HG03097 (cell line): ENCODE data around the gene PCGF2.

Experiments
- ATAC-seq: cut with Tn5 transposase; IDR thresholded peaks from one replicate; pipeline ENCODE4 v1.9.1; 2021; ENCODE audit not compliant: unreplicated experiment, low FRiP score

The PCGF2 gene

DNA sequence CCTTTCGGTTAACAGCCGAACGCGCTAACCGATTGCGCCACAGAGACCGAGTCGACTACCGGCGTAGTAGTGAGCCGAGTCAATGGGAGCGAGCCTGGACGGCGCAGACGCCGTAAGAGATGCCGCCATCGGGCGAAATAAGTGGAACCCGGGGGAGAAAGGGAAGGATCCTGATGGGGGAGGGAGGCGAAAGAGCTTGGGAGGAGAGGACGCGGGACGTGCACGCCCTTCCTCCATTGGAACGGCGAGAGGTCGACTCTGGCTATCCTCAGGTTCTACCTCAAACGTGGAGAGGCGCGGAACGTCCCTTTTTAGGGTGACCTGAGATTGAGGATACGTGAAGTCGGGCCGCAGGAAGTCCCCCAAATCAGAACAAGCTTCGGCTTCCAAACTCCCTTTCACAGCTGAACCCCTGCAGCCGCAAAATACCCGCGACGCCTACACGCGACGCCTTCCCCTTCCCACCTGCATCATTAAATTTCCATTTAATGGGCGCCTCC, 3.7 kb upstream of the PCGF2 start:
- peak; percentile 27 for ATAC-seq

DNA sequence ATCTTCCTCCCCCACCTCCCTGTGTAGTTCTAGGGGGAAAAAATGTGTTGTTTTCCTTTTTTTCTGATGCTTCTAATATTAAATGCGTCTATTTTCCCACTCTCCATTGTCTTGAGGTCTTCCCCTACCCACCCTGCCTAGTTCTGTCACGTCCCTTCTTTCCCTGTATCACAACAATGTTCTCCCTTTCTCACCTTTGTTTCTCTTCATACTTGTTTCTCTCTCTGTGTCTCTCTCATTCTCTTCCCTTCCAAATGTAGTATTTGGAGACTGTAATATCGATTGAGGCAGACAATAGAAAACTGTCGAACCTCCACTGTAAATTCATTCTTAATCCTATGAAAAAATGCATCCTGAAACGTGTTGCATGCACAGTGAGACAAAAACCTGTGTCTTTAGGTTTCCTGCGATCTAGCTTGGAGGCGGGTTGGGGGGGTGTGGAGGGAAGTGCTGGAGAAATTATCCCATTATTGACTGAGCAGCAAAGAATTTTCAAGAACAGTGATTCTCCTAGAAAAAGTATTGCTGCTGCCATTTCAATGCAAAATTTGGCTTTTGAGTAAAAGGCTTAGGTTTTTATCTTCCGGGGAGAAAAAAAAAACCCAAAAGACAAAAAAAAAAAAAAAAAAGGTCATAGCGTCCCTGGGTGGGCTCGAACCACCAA, 3.1 kb upstream of the PCGF2 start:
- no peak for ATAC-seq

DNA sequence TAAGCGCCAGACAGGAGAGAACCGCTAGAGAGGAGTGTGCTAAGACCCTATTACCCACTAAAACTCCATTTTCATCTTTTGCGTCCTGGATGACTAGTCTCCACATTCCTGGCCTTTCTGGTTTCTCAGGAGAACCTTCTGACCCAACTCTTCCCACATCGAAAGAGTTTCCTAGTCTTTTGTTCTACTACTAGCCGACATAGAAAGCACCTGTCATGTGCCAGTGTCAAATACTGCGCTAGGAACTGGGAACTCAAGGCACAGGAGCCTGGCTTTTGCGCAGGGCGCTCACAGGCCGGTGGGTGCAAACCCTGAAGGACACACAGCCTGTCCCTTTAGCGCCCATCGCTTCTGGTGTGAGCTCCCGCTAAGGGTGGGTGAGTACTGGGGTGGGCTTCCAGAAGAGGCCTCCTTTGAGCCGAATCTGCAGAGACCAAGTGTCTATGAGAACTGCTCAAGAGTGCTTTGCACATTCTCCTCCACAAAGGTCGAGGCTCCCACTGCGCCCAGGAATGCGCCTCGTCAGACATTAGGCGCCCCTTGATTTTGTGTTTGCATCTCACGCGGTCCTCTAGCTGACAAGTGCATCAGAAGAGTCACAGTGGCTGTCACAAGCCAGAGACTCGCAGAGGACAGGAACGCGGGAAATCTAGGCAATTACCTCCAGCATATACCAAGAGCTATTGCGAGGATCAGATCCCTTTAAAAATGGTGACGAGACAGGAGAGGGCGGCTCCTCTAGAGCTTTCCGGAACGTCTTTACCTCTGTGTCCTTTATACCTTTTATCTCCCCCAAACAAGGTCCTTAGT, 2.4 kb upstream of the PCGF2 start:
- ATAC-seq = no peak

DNA sequence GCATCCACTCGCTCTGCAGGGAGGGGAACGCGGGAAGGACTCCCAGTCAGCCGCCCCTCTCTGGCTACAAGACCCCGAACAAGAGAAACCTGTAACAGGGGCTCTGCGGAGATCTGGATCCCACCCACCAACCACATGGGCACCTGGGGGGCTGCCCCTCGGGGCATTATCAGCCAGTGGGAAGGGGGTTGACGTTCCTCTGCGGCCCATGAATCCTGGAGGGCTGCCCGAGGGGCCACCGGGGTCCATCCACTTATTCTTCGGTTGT, 1.8 kb upstream of the PCGF2 start:
- ATAC-seq = no peak

DNA sequence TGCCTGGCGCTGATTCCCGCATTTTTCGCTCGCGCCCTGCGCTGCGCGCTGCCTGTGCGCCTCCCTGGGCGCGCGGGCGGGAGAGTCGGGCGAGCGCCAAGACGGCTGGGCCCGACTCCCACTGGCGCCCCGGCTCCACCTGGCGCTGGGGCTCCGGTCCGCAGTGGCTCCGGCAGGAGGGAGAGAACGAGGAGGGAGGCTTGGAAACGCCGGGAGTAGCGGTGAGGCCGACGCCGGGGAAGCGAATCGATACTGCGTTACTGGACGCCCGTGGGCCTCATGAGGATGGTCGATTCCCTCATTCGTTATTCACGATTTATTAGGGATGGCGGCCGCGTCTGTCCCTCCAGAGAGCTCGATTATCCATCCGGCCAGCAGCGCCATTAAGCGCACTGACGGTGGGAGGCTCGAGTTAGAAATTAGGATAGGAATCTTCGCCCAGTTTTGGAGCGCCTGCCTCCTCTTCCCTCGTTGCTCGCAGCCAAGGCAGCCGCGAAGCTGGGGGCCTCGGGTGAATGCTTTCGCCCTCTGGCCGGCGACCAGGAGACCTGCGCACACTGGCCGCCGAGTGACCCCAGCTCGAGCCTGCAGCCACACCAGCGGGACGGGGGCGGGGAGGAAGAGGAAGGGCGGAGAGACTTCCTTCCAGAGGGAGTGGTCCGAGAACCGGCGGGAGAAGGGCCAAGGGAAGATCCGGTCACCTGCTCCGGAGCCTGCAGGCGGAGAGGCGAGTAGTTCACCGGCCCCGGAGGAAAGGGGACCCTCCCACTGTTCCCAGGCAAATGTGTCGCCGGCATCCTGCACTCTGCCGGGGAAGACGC, 1.3 kb upstream of the PCGF2 start:
- no peak for ATAC-seq

DNA sequence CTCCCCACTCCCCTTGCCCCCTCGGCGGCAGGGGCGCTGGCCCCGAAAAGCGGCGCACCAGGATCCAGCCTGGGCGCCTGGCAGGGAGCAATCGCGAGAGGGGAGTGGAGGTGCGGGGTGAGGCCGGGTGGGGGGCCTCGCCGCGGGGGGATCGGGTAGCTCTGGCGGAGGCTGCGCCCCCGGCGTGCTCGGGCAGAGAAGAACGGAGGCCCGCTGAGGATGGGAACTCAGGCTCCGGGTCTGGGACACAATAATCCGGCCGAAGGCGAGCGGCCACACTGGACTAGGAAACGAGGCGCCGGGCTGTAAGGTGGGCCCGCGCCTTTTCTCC, 721 bp upstream of the PCGF2 start:
- ATAC-seq = no peak

DNA sequence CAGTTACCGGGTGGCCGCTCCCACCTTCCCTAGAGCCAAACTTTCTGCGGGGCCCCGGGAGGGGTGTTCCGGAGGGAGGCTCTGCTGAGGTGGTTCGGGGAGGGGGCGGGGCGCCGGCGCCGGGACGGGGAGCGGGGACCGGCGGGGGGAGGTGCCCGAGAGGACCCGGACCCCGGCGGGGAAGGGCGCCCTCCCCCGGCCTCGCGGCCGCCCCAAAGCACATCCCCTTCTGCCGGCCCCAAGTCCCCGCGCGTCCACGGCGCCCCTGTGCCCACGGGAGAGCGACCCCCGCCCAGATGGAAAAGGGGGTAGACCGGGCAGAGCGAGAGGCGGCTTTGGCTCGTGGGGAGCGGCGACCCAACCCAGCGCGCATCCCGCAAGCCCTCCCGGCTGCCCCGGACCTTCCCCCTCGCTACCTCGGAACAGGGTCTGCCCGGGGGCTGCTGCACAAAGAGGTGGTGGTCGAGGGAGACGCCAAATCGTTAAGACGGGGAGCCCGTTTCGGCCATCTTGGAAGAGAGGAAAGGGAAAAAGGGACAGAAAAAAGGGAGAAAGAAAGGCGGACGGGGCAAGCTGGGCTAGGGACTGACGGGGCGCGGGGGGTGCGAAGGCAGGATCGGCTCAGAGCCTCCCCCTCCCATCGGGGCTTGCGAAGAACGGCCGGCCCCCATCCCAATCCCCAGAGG, 530 bp downstream of the PCGF2 start:
- no peak for ATAC-seq

DNA sequence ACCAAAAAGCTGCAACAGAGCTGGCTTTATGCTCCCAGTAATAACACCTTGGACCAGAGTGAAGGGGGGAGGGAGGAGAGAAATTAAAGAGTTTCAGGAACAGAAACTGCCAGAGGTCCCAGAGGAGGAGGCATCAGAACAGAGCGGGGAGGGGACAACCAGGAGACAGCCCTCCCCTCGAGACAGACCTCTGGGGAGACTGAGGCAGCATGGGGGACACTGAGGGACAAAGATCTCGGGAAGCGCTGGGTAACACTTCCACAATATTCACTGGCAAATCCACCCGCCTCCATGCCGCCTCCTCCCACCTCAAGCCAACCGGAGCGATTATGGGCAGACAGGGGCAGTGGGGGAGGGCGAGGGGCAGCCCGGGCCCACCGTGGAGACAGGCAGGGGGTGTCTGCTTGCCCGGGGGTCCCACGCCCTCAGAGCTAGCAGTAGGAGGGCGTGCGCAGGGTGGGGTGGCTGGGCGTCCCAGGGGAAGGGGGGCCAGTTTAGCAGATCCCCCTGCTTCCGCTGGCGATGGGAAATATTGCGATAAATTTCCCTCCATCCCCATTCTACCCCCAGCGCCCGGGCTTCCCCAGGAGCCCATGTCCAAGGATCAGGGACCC, 1.2 kb downstream of the PCGF2 start:
- ATAC-seq = no peak

DNA sequence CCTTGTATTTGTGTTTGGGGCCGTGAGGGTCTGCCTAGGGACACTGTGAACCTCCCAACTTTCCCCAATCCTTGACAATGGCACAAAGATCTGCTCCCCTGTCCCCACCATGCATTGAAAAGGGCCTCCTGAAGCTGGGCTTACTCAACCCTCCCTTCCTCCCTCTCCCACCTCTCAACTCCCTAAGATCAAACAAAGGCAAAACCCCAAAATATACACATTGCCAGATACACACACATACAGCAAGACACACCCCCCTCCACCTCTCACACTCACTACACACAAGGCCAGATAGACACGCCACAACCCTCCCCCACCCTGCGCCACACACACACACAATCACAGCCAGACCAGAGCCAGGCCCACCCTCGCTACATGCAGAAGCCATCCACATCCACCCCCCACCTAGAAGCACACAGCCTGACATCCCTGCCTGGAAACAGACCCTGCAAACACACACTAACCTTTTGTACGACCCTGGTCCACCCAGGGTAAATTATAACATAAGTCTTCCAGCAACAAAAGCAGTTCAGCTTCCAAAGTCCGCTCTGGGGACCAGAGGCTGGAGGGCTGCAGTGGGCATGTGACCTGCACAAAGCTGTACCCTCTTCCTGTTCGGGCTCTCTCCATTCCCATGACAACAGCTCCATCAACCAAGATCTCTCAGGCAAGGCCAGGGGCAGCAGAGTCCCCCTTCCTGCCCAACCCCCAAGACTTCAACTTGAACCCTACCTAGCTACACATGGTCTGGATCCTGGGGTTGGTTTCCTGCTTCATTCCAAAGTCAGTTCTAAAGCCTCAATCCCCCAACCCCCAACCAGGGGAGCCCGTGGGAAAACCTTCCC, 1.9 kb downstream of the PCGF2 start:
- no peak for ATAC-seq

DNA sequence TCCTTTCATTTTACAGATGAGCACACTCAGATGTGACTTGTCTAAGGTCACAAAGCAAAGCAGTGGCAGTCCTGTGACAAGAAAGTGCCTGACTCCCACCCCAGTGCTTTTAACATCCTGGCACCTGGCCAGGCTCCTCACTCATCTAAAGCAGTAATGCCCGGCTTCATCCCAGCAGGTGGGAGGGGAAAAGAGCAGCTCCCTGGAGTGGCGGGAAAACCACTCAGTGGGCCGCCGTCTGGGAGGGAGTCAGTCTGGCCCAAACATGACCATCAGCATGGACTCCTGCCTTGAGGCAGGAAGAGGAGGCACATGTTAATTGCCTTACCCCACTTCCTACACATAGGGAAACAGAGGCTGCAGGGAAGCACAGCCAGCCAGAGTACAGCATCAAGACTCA, 2.6 kb downstream of the PCGF2 start:
- no peak for ATAC-seq

DNA sequence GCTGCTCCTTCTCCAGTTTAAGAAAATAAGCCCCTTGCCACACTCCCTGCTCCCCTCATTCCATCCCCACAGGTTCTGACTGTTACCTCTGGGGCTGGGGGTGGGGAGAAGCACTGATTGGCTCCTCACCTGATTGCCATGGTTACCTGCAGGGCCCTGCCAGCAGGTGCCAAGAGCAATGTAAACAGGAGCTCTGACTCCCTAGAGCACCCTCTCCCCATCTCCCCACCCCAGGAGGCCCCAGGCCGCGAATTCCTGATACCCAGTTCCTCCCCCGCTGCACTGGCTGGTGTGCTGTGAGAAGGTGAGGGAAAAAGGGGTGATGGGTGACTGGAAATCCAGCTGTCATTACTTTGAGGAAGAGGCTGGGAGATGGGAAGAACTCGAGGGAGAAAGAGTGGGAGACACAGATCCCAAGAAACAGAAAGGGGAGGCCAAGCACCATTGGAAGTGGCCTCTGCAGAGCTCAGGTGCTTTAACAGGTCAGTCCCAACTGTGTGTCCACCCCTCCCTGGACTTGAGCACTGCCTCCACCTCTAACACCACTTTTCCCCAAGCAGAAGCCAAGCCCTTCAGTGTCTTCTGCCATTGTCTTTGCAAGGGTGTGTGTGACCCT, 4.5 kb downstream of the PCGF2 start:
- ATAC-seq = no peak

DNA sequence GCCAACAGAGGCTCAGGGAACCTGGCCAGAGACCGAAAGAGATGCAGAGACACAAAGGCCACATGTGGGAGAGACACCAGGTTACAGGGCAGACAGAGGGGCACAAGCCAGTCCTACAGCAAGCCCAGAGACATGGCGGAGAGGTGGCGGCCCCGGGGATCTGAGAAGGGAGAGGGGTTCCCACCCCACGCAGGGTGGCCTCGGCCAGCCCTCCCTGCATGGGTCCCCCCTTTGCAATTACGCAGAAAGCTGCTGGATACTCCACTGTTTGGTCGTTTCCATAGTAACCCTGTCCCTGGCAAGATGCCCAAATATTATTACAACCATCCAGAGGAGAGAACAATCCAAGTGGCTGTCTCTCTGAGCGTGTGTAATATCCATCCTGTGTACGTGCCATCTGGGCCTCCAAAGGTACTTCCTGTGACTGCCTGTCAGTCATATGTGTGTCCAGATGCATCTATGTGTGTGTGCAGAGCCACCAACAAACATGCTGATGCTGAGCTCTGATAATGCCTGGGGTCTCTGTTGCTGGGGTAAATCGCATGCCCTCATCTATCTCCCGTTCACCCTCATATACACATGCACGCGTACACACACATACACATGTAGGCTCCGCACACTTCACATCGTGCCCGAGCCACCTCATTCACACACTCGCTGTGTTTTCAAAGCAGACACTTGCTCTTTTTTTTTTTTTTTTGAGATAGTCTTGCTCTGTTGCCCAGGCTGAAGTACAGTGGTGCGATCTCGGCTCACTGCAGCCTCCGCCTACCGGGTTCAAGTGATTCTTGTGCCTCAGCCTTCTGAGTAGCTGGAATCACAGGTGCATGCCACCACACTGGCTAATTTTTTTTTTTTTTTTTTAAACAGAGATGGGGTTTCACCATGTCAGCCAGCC, 5.5 kb downstream of the PCGF2 start:
- ATAC-seq = no peak

DNA sequence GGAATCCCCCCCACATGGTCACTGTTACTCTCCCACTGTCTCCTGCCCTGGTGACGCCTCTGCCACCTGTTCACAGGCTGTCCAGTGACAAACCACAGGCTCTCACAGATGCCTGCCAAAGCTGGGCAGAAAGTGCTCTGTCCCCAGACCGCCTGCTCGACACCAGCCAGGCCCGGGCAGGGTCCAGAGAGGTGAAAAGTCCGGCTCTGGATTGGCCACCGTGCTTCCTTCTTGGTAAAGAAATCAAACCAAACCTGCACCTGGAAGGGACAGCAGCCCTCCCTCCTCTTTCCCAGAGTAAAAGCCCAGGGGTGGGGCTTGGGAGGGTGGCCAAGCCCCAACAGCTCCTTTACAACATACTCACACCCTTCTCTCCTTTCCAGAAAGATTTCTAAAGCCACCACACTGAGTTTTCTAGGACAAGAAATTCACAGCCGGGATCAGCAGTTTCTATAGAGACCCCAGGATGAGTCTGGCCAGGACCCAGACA, 6.2 kb downstream of the PCGF2 start:
- ATAC-seq = no peak

DNA sequence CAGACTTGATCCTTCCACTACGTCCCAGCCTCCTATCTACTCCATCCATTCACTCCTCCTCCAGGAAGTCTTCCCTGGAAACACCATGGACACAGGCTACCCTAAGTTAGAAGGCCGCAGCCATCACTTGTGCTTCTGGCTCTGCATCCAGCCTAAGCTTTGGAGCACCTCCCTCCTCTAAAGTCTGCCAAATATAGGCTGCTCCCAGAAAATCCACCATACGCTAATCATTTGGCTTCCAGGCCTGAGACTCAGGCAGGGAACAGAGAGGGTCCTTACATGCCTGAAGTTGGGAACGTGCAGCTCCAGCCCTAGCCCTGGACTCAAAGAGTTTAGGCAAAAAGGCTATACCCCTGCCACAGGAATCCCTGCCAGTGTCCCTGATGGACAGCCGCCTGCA, 6.7 kb downstream of the PCGF2 start:
- ATAC-seq = no peak

DNA sequence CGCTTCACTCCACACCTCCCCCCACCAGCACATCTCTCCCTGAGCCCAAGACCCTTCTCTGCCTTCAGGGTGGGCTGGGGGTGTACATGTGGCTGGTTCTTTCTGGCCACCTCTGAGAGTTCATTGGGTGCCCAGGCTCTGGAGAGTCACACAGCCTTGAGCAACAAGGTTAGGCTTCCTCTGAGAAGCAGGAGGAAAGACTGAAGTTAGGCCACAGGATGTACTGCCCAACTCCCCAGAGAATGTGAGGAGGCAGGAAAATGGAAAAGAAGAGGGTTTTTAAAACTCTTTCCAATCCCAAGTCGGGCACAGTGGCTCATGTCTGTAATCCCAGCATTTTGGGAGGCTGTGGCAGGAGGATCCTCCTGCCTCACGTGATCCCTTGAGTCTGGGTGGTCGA, 7.3 kb downstream of the PCGF2 start:
- ATAC-seq = no peak

DNA sequence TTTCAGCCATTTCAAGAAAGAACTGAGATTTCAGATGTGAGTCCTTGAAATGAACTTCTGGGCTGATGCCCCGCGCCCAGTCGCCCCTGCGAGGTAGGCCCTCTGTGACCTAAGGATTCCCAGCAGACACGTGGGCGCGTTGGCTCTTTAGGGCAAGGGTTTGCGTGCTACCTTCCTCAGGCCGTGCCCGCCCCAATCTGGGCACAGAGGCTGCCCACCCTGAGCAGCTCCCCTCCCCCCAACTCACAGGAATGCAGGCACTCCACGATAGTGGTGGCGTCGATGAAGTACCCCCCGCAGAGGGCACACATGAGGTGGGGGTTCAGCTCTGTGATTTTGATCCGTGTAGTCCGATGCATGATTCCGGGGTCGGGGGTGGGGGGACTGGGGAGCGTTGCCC, 8.1 kb downstream of the PCGF2 start:
- no peak for ATAC-seq

DNA sequence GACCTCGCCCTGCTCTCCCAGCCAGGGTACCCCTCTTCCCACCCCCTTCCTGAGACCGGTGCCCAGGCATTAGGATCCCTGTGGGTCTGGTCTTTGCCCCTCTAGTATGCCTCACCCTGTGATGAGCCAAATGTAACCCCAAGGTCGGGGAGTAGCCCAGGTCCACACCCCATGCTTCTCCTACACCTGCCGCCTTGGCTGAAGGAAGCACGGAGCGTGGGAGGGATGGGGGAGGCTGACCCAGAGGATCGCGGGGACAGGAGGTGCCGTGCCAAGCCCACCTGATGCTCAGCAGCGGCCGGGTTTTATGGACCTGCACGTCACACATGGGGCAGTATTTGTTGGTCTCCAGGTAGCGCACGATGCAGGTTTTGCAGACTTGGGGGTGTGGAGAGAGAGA, 8.8 kb downstream of the PCGF2 start:
- no peak for ATAC-seq

DNA sequence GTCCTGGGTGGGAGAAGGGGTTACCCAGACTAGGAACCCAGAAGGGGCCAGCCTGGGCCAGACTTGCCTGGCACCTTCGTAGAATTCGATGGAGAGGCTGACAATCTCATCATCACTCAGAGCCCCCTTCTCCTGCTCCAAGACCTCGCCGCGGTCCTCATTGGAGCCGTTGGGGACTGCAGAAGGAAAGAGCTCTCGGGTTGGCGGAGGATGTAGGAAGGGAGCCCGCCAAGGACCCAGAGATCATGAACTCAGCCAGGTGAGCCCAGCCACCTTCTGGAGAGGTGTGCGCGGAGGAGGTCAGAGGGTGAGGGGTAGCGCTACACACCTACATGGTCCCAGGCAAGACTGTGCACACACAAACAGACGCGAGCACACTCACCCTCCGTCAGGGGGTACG, 9.4 kb downstream of the PCGF2 start:
- no peak for ATAC-seq
